HG02943 (cell line): ENCODE data around the gene SMU1.
"Not testable (repeated sequence)": the region's sequence is repeated elsewhere in the genome, so short reads cannot be mapped to it uniquely, and the experiment has no call there.

Experiments
- ATAC-seq: cut with Tn5 transposase; IDR thresholded peaks from one replicate; pipeline ENCODE4 v1.9.1; 2021; ENCODE audit warnings: mild to moderate bottlenecking, low read depth, moderate library complexity; ENCODE audit not compliant: unreplicated experiment

The SMU1 gene

DNA sequence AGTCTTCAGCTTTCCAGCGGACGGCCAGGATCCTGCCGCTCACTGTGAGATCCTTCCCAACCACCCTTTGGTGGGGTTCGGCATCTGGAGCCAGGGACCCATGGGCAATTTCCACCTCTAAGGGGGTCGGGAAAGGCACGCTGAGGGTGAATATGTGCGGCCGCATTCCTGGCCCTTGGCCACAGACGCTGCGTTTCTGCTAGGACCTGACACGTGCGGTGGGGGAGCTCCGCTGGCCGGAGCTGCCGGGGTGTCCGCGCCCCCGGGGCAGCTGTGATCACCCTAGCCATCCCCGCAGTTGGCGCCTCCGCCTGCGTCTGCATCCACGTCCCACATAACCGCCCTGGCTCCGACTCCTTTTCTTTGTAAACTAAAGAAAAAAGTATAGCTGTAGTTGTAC lies 56.7 kb downstream of the SMU1 start:
- ATAC-seq, result no peak

GRCh38 chr9:33017283-33018041 lies 59.0 kb downstream of the SMU1 start:
- no peak for ATAC-seq

GRCh38 chr9:33014665-33015014 lies 61.8 kb downstream of the SMU1 start:
- ATAC-seq, result no peak

- ATAC-seq, result no peak
Observed at GRCh38 chr9:33013962-33014664, 62.4 kb downstream of the SMU1 start.

DNA sequence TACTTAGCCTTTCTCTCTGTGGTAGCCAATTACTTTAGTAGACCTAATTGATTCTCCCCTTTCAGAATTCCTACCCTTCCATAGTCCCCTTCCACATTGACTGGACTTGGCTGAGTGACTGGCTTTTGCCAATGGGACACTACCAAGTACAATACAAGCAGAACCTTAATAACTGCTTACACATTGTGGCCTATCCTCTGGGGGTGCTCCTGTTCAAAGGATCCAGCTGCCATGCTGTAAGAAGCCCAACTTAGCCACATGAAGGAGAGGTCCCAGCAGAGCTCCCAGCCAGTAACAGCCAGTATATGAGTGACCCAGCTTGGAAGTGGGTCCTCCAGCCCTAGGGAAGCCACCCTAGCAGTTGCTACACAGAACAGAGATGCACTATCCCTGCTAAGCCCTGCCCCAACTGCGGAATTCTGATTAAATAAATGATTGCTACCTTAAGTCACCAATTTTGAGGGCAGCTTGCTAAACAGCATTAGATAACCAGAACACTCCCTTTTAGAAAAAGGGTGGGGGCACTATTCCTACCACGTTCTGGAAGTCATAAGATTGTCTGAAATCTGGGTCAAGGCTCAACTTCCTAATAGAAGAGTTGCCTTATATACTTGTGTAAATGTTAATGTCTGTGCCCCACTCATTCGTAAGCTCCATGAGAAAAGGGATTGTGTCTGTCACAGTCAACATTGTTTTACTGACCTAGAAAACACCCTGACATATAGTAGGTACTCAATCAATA lies 64.0 kb downstream of the SMU1 start:
- no peak for ATAC-seq

DNA sequence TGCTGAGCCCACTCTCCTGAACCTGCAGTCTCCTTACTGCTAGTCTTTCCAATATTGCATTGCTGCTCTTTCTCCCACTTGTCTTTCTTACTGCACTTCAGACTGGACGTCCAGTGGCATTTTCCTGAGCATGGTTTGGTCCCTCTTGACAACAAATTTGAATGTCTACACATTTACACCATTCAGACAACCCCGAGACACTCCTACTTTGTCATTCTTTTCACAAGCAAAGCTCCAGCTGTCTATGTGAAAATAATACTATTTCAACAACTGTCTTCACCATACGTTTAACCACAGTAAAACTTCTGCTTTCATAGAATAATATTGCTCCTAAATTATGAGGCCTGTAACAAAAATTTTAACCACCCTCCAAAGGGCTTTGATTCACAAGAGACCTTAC lies 64.6 kb downstream of the SMU1 start:
- no peak for ATAC-seq

- no peak for ATAC-seq
Observed at GRCh38 chr9:33007755-33008154, 68.7 kb downstream of the SMU1 start.

DNA sequence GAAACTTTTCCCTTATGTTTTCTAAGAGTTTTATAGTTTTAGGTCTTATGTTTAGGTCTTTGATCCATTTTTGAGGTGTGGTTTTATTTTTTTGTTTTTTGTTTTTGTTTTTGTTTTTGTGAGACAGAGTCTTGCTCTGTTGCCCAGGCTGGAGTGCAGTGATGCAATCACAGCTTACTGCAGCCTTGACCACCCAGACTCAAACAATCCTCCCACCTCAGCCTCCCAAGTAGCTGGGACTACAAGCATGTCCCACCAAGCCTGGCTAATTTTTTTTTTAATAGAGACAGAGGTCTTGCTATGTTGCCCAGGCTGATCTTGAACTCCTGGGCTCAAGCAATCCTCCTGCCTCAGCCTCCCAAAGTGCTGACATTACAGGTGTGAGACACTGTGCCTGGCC lies 71.1 kb downstream of the SMU1 start:
- not testable (repeated sequence) for ATAC-seq

DNA sequence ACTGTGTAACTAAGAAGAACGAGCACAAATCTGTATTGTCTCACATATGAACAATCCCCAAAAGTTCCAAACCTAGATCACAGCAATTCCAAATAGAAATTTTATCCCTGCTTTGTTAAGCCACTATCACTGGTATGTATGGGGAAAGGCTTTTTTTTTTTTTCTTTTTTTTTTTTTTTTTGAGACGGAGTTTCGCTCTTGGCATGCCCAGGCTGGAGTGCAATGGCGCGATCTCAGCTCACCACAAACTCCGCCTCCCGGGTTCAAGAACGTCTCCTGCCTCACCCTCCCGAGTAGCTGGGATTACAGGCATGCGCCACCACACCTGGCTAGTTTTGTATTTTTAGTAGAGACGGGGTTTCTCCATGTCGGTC lies 75.8 kb downstream of the SMU1 start:
- ATAC-seq, result not testable (repeated sequence)

GRCh38 chr9:32992595-32993238 lies 83.8 kb downstream of the SMU1 start:
- ATAC-seq, result no peak

- no peak for ATAC-seq
Observed at GRCh38 chr9:32991897-32992594, 84.4 kb downstream of the SMU1 start.
